ENCODE data around the gene MAG. TPM values are rescaled to one million over a fixed set of nuclear protein-coding genes. Genes with fewer than 3 reads are reported as not detected.

The MAG gene
- total and polyA plus RNA-seq, 9 of the 15 experiments (the other 6 are each of a cell fraction or from before 2014, with no cell fraction given): 0.11 to 10.0 (median 1.6) TPM

GRCh38 chr19:35340431-35340830, 48.5 kb downstream of the MAG start:
- Histone ChIP-seq H3K36me3 (ENCODE audit: control insufficient read depth, insufficient read depth, low read length) (no peaks in the 10 kb centered on the region), H3K79me2 (ENCODE audit: control insufficient read depth, insufficient read depth, low read length) (no peaks in the 10 kb centered on the region), H3K27me3 (ENCODE audit: control insufficient read depth in 2 of 2, insufficient read depth in 2 of 2, low read length in 2 of 2) (no peaks in the 10 kb centered on the region), H3K4me2 (ENCODE audit: insufficient read depth, low read length) (no peak overlapping the region), H4K20me1 (replicated peaks; ENCODE audit: control insufficient read depth, insufficient read depth, low read length) (no peaks in the 10 kb centered on the region), H3K27ac (ENCODE audit: extremely low read depth, low read depth, low read length) (no peak overlapping the region), H3K9ac (ENCODE audit: insufficient read depth in 1 of 2, low read depth in 2 of 2, low read length in 2 of 2) (no peak overlapping the region), H3K4me3 (no peak overlapping the region), H3K9me3 (replicated peaks; ENCODE audit: control insufficient read depth, insufficient read depth, low read depth, low read length) (no peaks in the 10 kb centered on the region), H3K4me1 (replicated peaks in 1 of 2; ENCODE audit: control insufficient read depth in 2 of 2, insufficient read depth in 2 of 2, low read length in 2 of 2) (peaks cover 0 to 20% of the 10 kb centered on the region in 2 experiments; a peak in 2 of 5 replicates), H2AFZ (ENCODE audit: low read depth, low read length) (no peak overlapping the region), H3K9me1 (ENCODE audit: control insufficient read depth, insufficient read depth, low read length) (no peaks in the 10 kb centered on the region)
- in situ Hi-C loops (cut with MboI): no loop called here
- WGBS (ENCODE audit: insufficient coverage, low coverage, missing lambda C conversion rate): 55% methylated on average over 11 of the region's 11 CpGs
- intact Hi-C loops (cut with micrococcal nuclease): no loop called here
- no peak for FAIRE-seq
- DNase-seq (ENCODE audit: extremely low read depth in 1 of 4, low spot score in 3 of 4): no peak
- TF ChIP-seq NBN (IDR thresholded peaks at IDR 0.05; ENCODE audit: low read depth) (no peak), HNRNPK (IDR thresholded peaks at IDR 0.05; ENCODE audit: low read depth, low read length, poor library complexity, severe bottlenecking) (no peak), KLF1 (tag; IDR thresholded peaks at IDR 0.05) (no peak), SREBF2 (CRISPR knock-in tag; IDR thresholded peaks at IDR 0.05) (no peak), DPF2 (IDR thresholded peaks at IDR 0.05) (no peak), POLR2AphosphoS5 (IDR thresholded peaks at IDR 0.05; ENCODE audit: control insufficient read depth, insufficient read depth, low read depth, low read length) (no peak), NFRKB (IDR thresholded peaks at IDR 0.05; ENCODE audit: low read depth) (no peak), CBX5 (IDR thresholded peaks at IDR 0.05; ENCODE audit: borderline replicate concordance, low read depth) (no peak), RUNX1 (IDR thresholded peaks at IDR 0.05; ENCODE audit: low read depth) (no peak), SIN3B (IDR thresholded peaks at IDR 0.05; ENCODE audit: low read depth) (no peak), ZNF696 (CRISPR knock-in tag; conservative IDR thresholded peaks at IDR 0.05) (no peak), TCF3 (CRISPR knock-in tag; IDR thresholded peaks at IDR 0.05) (no peak), TRIM25 (IDR thresholded peaks at IDR 0.05; ENCODE audit: borderline replicate concordance) (no peak), EHMT2 (IDR thresholded peaks at IDR 0.05) (no peak)
- BruUV-seq (replicated peaks): no TSS peak
- ChIA-PET POLR2A (interaction anchor here (0.6 kb wide), 1 partner anchor 555 kb away, joined by 3 read pairs; no protein-coding TSS in a partner anchor), CTCF (ENCODE audit: low intra/inter-chr PET ratio) (no interaction called here)
- ATAC-seq: no peak

All from K562 (cell line).